Upper lobe of left lung (tissue), 6 donors: ENCODE data around the gene TEX35. TPM values are rescaled to one million over a fixed set of nuclear protein-coding genes. Genes with fewer than 3 reads are reported as not detected.

Source experiments
- ATAC-seq, 2 donors: fragments of 200-7000 bp; cut with Tn5 transposase; one replicate each; pipeline ENCODE4 v1.9.1; 2022; ENCODE audit warnings: mild to moderate bottlenecking in 2 of 2, moderate library complexity in 2 of 2; ENCODE audit not compliant: low FRiP score in 2 of 2
- DNase-seq, 2 donors: peaks; one replicate each; pipeline ENCODE4 v3.0.0-alpha.2; 2019 to 2020
- H3K27ac ChIP-seq, 4 donors: fragments of 200-600 bp; sonication (generic); one replicate each; pipeline ENCODE4 v1.5.1; 2016 to 2019
- H3K27me3 ChIP-seq, 4 donors: fragments of 200-600 bp; sonication (generic); one replicate each; pipeline ENCODE4 v1.5.1; 2017 to 2019
- H3K36me3 ChIP-seq, 4 donors: fragments of 200-600 bp; sonication (generic); one replicate each; pipeline ENCODE4 v1.5.1; 2016 to 2019
- H3K4me1 ChIP-seq, 4 donors: fragments of 200-600 bp; sonication (generic); one replicate each; pipeline ENCODE4 v1.5.1; 2018 to 2019
- H3K4me3 ChIP-seq, 4 donors: fragments of 200-600 bp; sonication (generic); one replicate each; pipeline ENCODE4 v1.5.1; 2017 to 2019; ENCODE audit warnings: mild to moderate bottlenecking in 2 of 4, moderate library complexity in 1 of 4
- H3K9me3 ChIP-seq, 4 donors: fragments of 200-600 bp; sonication (generic); one replicate each; pipeline ENCODE4 v1.5.1; 2018 to 2019
- EP300 ChIP-seq, 4 donors: sonication (generic); formaldehyde crosslinking; IDR thresholded peaks; one replicate each; pipeline ENCODE4 v1.5.1; 2017; ENCODE audit warnings: antibody characterized with exemption in 4 of 4, control low read depth in 2 of 4
- POLR2A ChIP-seq, 4 donors: fragments of 450-650 bp; IDR thresholded peaks; one replicate each; pipeline ENCODE4 v1.5.1; 2016 to 2017; ENCODE audit warnings: antibody characterized with exemption in 4 of 4, mild to moderate bottlenecking in 2 of 4
- POLR2AphosphoS5 ChIP-seq, 2 donors: sonication (generic); formaldehyde crosslinking; IDR thresholded peaks; one replicate each; pipeline ENCODE4 v1.5.1; 2017; ENCODE audit warnings: antibody characterized with exemption in 2 of 2
- WGBS, 2 donors: methylation state at CpG; one replicate each; pipeline ENCODE4 v1.1.5; 2017 to 2018; 5-methylcytosine and 5-hydroxymethylcytosine counted together
- total RNA-seq, 6 donors: library from RNA; depleted of rRNA in 4 of 6; stranded (reverse); fragments of >200 nt in 4 of 6; gene quantifications; one replicate each; pipeline versions ENCODE4 v1.1.0 to v1.2.1, GENCODE V29; 2016 to 2021
- TF ChIP-seq, protein P1 (sequence below), 6 experiments: fragments of 450-650 bp in 4 of 6; fragments of 200-600 bp in 2 of 6; sonication (generic) in 2 of 6; IDR thresholded peaks; one replicate each; pipeline ENCODE4 v1.5.1; 2016 to 2019; ENCODE audit warnings: antibody characterized with exemption in 6 of 6
- donor health status: DM: no; HTN: no; CAD: no; lungs with moderate emphysema.
- donor health status: DM: no; HTN: yes; CAD: no; lungs with severe emphysema.

The TEX35 gene
- total RNA-seq, 6 donors from 2014 or later, result not detected

DNA sequence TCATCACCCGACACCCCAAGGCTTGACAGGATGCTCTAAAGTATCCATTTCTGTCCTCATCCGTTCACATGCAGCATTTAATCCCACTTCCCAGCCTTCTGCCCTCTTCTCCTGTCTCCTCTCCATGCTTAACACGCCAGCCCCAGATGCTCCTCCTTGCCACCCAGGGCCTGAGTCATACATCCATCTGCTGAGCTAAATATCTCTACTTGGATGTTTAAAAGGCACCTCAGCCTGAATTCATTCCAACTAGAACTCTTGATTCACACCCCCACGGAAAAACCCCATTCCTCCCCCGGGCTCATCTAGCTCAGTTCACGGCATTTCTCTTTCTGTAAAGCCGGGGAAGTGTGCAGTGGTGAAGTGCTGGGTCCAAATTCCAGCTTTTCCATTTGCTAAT is 27.7 kb downstream of the TEX35 start:
- DNase-seq, result no peak
- Histone ChIP-seq H3K4me1 (peaks cover 12 to 24% (median 14%) of the 10 kb centered on the region in 4 donors), H3K36me3 (no peaks in the 10 kb centered on the region), H3K27ac (no peak overlapping the region), H3K27me3 (no peaks in the 10 kb centered on the region), H3K4me3 (no peak overlapping the region), H3K9me3 (no peaks in the 10 kb centered on the region)
- no peak for ATAC-seq
- 82 to 85% methylated on average over 7 of the region's 7 CpGs for WGBS, 2 donors
- TF ChIP-seq POLR2A (IDR thresholded peaks at IDR 0.05) (no peak), POLR2AphosphoS5 (IDR thresholded peaks at IDR 0.05) (no peak), EP300 (IDR thresholded peaks at IDR 0.05) (no peak)
- TF ChIP-seq, protein P1, sequence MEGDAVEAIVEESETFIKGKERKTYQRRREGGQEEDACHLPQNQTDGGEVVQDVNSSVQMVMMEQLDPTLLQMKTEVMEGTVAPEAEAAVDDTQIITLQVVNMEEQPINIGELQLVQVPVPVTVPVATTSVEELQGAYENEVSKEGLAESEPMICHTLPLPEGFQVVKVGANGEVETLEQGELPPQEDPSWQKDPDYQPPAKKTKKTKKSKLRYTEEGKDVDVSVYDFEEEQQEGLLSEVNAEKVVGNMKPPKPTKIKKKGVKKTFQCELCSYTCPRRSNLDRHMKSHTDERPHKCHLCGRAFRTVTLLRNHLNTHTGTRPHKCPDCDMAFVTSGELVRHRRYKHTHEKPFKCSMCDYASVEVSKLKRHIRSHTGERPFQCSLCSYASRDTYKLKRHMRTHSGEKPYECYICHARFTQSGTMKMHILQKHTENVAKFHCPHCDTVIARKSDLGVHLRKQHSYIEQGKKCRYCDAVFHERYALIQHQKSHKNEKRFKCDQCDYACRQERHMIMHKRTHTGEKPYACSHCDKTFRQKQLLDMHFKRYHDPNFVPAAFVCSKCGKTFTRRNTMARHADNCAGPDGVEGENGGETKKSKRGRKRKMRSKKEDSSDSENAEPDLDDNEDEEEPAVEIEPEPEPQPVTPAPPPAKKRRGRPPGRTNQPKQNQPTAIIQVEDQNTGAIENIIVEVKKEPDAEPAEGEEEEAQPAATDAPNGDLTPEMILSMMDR (IDR thresholded peaks at IDR 0.05), result no peak

DNA sequence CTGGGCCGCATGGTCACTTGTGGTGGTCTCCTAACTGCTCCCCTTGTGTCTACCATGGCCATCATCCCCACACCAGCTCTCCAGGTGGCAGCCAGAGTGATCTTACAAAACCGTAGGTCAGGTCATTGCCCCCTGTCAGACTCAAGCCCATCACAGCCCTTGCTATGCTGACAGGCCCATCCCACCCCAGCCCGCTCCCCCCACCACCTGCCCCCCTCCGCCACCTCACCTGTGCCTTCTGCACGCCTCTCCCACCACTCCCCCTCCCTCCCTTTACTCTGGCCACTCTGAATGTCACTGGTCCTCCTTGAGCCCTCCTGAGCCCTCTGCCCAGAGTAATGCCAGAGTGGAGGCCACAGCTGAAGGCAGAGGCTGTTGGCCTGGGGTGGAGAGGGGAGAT is 28.5 kb downstream of the TEX35 start:
- no peak overlapping the region for H3K27ac ChIP-seq

DNA sequence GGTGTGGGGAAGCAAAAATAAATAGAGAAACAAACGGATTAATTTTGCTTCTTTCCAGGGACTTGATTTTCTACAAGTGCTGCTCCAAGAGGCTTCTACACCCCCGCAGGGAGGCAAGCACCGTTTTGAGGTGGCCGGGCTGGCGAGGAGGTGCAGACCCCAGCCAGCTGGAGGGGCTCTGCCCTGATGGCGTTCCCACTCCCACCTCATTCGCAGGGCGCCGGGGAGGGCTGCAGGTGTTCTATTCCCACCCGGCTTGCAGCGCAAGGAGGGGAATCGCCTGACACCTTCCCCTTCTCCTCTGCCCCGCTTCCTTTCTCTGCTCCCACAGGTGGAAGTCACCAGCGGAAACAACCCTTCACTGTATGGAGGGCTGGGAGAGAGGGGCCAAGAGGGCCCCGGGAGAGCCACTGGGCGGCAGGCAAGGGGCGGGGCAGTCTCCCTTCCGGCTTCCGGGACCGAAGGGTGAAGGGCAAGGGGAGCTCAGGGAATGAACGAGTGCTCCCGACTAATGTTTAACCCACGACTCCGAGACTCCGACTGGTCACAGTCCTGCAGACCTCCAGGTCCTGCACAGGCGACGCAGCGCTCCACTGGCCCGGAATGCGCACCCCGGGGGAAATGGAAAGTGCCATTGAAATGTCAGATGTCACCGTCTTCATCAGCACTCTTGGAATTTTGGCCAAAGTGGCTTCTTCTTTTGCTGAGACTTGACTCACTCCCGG is 29.1 kb downstream of the TEX35 start:
- no peaks in the 10 kb centered on the region for H3K9me3 ChIP-seq
- H3K4me1 ChIP-seq, result peaks cover 12 to 24% (median 14%) of the 10 kb centered on the region in 4 donors
- H3K36me3 ChIP-seq, result no peaks in the 10 kb centered on the region
- H3K4me3 ChIP-seq, result peak overlapping the region; percentile 66 to 88 (median 73)
- H3K27ac ChIP-seq, result peak overlapping the region; percentile 36 to 80 (median 74)
- TF ChIP-seq POLR2AphosphoS5 (IDR thresholded peaks at IDR 0.05) (no peak), EP300 (IDR thresholded peaks at IDR 0.05) (no peak), POLR2A (IDR thresholded peaks at IDR 0.05) (peak in 1 of 4 donors; percentile 37)
- TF ChIP-seq, protein P1 (IDR thresholded peaks at IDR 0.05), result no peak
- ATAC-seq, result peak; percentile 58 to 68
- H3K27me3 ChIP-seq, result no peaks in the 10 kb centered on the region
- 7 to 11% methylated on average over 16 to 29 of the region's 33 CpGs for WGBS, 2 donors
- DNase-seq, result peak; percentile 57 to 87

More for the DNA sequence above, 28.5 kb downstream of the TEX35 start:
- DNase-seq (no peak), ATAC-seq (no peak)
- 89 to 98% methylated on average over 5 of the region's 5 CpGs for WGBS, 2 donors
- H3K9me3 ChIP-seq, result no peaks in the 10 kb centered on the region
- peaks cover 12 to 24% (median 14%) of the 10 kb centered on the region in 4 donors for H3K4me1 ChIP-seq
- TF ChIP-seq POLR2A (IDR thresholded peaks at IDR 0.05) (no peak), EP300 (IDR thresholded peaks at IDR 0.05) (no peak), POLR2AphosphoS5 (IDR thresholded peaks at IDR 0.05) (no peak)
- TF ChIP-seq, protein P1 (IDR thresholded peaks at IDR 0.05), result no peak
- H3K27me3 ChIP-seq, result no peaks in the 10 kb centered on the region
- H3K36me3 ChIP-seq, result no peaks in the 10 kb centered on the region
- peak overlapping the region in 2 of 4 donors; percentile 70 to 88 for H3K4me3 ChIP-seq

DNA sequence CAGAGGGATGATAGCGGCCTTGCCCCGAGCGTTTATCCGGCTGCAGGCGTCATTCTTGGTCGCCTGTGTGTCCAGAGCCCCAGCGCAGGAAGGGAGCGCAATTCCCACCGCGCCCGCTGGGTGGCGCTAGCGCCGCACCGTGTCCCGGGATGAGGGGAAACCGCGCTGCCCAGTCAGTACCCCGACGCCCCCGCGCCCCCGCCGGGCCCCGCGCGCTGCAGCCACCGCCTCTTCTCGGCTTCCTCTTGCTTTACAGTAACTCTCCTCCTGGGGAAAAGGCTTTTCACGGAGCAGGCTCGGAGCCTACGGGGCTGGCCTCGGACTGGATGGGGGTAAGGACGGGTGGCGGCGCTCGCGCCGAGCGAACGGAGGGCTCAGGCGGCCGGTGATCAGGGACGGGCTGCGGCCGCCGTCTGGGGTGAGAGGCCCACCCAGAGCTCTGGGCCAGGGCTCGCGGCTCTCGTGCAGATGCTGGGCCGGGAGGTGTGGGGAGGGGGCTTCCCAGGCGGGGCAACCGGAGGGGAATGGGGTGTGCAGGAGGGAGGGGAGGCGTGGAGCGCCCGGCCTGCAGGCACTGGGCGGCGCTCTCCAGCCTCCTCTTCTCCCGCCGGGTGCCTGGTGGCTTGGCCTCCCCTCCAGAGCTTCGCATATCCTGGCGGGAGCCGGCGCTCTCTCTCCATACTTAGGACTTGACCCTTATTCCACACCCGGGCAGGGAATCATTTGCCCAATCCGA is 29.8 kb downstream of the TEX35 start:
- Histone ChIP-seq H3K4me3 (peak overlapping the region; percentile 66 to 88 (median 73)), H3K27me3 (no peaks in the 10 kb centered on the region), H3K27ac (peak overlapping the region; percentile 36 to 80 (median 74)), H3K9me3 (no peaks in the 10 kb centered on the region), H3K4me1 (peaks cover 11 to 24% (median 14%) of the 10 kb centered on the region in 4 donors), H3K36me3 (no peaks in the 10 kb centered on the region)
- ATAC-seq, result peak; percentile 95 to 97
- 0 to 8% methylated on average over 17 to 22 of the region's 66 CpGs for WGBS, 2 donors
- no peak for TF ChIP-seq EP300 (IDR thresholded peaks at IDR 0.05)
- no peak for TF ChIP-seq POLR2AphosphoS5 (IDR thresholded peaks at IDR 0.05)
- TF ChIP-seq, protein P1 (IDR thresholded peaks at IDR 0.05), result peak; percentile 97 to 99 (median 98)
- TF ChIP-seq POLR2A (IDR thresholded peaks at IDR 0.05), result no peak
- DNase-seq, result peak; percentile 83 to 100
